ENCODE measurements around the gene CCDC33.
A peak's percentile ranks its signal among the peaks of the same experiment; 100 is the strongest.

Gene CCDC33

GRCh38 chr15:74369084-74369745 is 133.1 kb downstream of the CCDC33 start:
- no peak for DNase-seq

- no peak for DNase-seq
These were observed 133.6 kb downstream of the CCDC33 start for GRCh38 chr15:74369756-74370155.

GRCh38 chr15:74370471-74370870 is 134.3 kb downstream of the CCDC33 start:
- no peak for DNase-seq

GRCh38 chr15:74373056-74373650 is 137.0 kb downstream of the CCDC33 start:
- DNase-seq = no peak

GRCh38 chr15:74373731-74374647 is 137.9 kb downstream of the CCDC33 start:
- DNase-seq = peak; percentile 96

- DNase-seq = no peak
These were observed 138.6 kb downstream of the CCDC33 start for GRCh38 chr15:74374648-74375302.

- peak; percentile 91 to 95 for DNase-seq
These were observed 139.2 kb downstream of the CCDC33 start for GRCh38 chr15:74375303-74375693.

GRCh38 chr15:74376226-74376625 is 140.1 kb downstream of the CCDC33 start:
- peak; percentile 18 to 20 for DNase-seq

GRCh38 chr15:74376825-74377581 is 140.9 kb downstream of the CCDC33 start:
- peak in 1 of 2 experiments; percentile 17 for DNase-seq

GRCh38 chr15:74377831-74378766 is 142.0 kb downstream of the CCDC33 start:
- peak in 1 of 2 experiments; percentile 15 for DNase-seq

- peak; percentile 76 to 78 for DNase-seq
These were observed 142.7 kb downstream of the CCDC33 start for GRCh38 chr15:74378848-74379247.

GRCh38 chr15:74380361-74381189 is 144.4 kb downstream of the CCDC33 start:
- peak in 1 of 2 experiments; percentile 39 for DNase-seq

GRCh38 chr15:74381190-74381453 is 145.0 kb downstream of the CCDC33 start:
- no peak for DNase-seq

GRCh38 chr15:74381481-74381880 is 145.4 kb downstream of the CCDC33 start:
- peak in 1 of 2 experiments; percentile 27 for DNase-seq

- peak; percentile 88 to 89 for DNase-seq
These were observed 146.1 kb downstream of the CCDC33 start for GRCh38 chr15:74382004-74382816.

GRCh38 chr15:74383286-74383685 is 147.2 kb downstream of the CCDC33 start:
- DNase-seq = no peak

GRCh38 chr15:74383695-74384565 is 147.8 kb downstream of the CCDC33 start:
- peak; percentile 84 to 87 for DNase-seq

GRCh38 chr15:74384566-74384880 is 148.4 kb downstream of the CCDC33 start:
- no peak for DNase-seq

Data from activated T-cell treated with anti-CD3 and anti-CD28 coated beads, Interleukin-2, amount 50 U/mL, for 48 hours (primary cell).